OCI-LY1 (cell line): ENCODE results near the gene DDX24.

Source experiments
- EZH2 ChIP-seq: fragments of 200-600 bp; sonication (generic), shearing (Covaris generic); IDR thresholded peaks from 2 replicates; pipeline ENCODE4 v1.8.0; 2017; ENCODE audit warnings: borderline replicate concordance, mixed run types, mild to moderate bottlenecking, antibody characterized with exemption, low read length, moderate library complexity, mixed read lengths
- TF ChIP-seq, protein P1 (sequence below): fragments of 200-600 bp; sonication (generic), shearing (Covaris generic); IDR thresholded peaks from 2 replicates; pipeline ENCODE4 v1.5.1; 2017; ENCODE audit warnings: mild to moderate bottlenecking, antibody characterized with exemption, low read length, moderate library complexity, mixed read lengths

DNA sequence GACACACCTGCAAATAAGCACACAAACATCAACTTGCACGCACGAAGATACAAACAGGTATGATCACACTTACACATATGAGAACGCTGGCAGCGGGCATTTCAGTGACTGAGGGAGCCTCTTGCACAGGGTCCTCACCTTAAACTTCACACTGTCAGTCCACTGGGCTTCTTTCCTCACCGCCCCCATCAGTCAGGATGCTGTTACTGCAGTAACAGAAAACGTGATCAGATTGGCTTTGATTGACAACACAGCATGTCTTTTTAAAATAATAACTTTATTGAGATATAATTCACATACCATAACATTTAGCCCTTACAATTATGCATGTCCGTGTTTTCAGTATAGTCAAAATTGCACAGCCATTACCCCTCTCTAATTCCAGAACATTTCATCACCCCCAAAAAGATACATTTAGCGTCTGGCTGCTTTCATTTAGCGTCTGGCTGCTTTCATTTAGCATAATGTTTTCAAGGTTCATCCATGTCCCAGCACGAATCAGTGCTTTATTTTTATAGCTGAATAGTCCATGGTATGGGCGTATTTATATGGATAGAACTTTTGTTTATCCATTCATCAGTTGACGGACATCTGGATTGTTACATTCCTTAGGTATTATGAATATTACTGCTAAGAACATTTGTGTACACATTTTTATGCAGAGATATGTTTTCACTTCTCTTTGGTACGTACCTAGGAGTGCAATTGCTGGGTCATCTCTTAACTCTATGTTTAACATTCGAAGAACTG is 75.5 kb downstream of the DDX24 start:
- TF ChIP-seq, protein P1, sequence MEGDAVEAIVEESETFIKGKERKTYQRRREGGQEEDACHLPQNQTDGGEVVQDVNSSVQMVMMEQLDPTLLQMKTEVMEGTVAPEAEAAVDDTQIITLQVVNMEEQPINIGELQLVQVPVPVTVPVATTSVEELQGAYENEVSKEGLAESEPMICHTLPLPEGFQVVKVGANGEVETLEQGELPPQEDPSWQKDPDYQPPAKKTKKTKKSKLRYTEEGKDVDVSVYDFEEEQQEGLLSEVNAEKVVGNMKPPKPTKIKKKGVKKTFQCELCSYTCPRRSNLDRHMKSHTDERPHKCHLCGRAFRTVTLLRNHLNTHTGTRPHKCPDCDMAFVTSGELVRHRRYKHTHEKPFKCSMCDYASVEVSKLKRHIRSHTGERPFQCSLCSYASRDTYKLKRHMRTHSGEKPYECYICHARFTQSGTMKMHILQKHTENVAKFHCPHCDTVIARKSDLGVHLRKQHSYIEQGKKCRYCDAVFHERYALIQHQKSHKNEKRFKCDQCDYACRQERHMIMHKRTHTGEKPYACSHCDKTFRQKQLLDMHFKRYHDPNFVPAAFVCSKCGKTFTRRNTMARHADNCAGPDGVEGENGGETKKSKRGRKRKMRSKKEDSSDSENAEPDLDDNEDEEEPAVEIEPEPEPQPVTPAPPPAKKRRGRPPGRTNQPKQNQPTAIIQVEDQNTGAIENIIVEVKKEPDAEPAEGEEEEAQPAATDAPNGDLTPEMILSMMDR = peak; percentile 74
- no peak for TF ChIP-seq EZH2
